Osteoblast (primary cell): ENCODE data around the gene HSD17B8. TPM values are rescaled to one million over a fixed set of nuclear protein-coding genes. Genes with fewer than 3 reads are reported as not detected.

ENCODE experiments used
- DNase-seq: peaks from one replicate; pipeline ENCODE4 v3.0.0; 2011; ENCODE audit warnings: low spot score, mixed read lengths; ENCODE audit not compliant: insufficient read length; ENCODE audit errors: missing footprints
- H2AFZ ChIP-seq: 2 replicates; pipeline ENCODE4 v1.6.0; 2011; ENCODE audit warnings: mild to moderate bottlenecking, low read length
- H3K27ac ChIP-seq: 2 replicates; pipeline ENCODE4 v1.5.1; 2011; ENCODE audit warnings: mild to moderate bottlenecking, low read depth, low read length, moderate library complexity
- H3K27me3 ChIP-seq: 2 replicates; pipeline ENCODE4 v1.6.0; 2012; ENCODE audit warnings: mild to moderate bottlenecking, control low read depth, inconsistent platforms, low read length, moderate library complexity; ENCODE audit not compliant: insufficient read depth
- H3K36me3 ChIP-seq: 2 replicates; pipeline ENCODE4 v1.5.1; 2011; ENCODE audit warnings: mild to moderate bottlenecking, low read length, control low read depth, moderate library complexity; ENCODE audit not compliant: insufficient read depth
- H3K4me1 ChIP-seq: 2 replicates; pipeline ENCODE4 v1.5.1; 2011; ENCODE audit warnings: mild to moderate bottlenecking, low read length, control low read depth, moderate library complexity; ENCODE audit not compliant: insufficient read depth
- H3K4me2 ChIP-seq: 2 replicates; pipeline ENCODE4 v1.6.0; 2011; ENCODE audit warnings: mild to moderate bottlenecking, low read length; ENCODE audit not compliant: insufficient read depth
- H3K4me3 ChIP-seq: fragments of 200-600 bp; sonication (generic); 3 replicates; pipeline ENCODE4 v1.5.1; 2012; ENCODE audit warnings: mild to moderate bottlenecking, low read length, inconsistent platforms; ENCODE audit not compliant: insufficient read depth
- H3K79me2 ChIP-seq: 2 replicates; pipeline ENCODE4 v1.6.0; 2012; ENCODE audit warnings: mild to moderate bottlenecking, low read length, control low read depth, inconsistent platforms; ENCODE audit not compliant: insufficient read depth
- H3K9me3 ChIP-seq: 2 replicates; pipeline ENCODE4 v1.5.1; 2011; ENCODE audit warnings: low read depth, low read length, control low read depth
- H4K20me1 ChIP-seq: 2 replicates; pipeline ENCODE4 v1.6.0; 2012; ENCODE audit warnings: mild to moderate bottlenecking, low read length, control low read depth; ENCODE audit not compliant: insufficient read depth
- total RNA-seq: library from RNA; depleted of rRNA; stranded (reverse); fragments of >200 nt; gene quantifications from 2 replicates; pipeline ENCODE4 v1.2.3, GENCODE V29; 2012
- TF ChIP-seq, protein P1 (sequence below): IDR thresholded peaks from 2 replicates; pipeline ENCODE4 v1.5.1; 2011; ENCODE audit warnings: mild to moderate bottlenecking, low read depth, low read length, moderate library complexity; ENCODE audit errors: extremely low read depth

The HSD17B8 gene
- total RNA-seq, 1 donor = 3.3 TPM

DNA sequence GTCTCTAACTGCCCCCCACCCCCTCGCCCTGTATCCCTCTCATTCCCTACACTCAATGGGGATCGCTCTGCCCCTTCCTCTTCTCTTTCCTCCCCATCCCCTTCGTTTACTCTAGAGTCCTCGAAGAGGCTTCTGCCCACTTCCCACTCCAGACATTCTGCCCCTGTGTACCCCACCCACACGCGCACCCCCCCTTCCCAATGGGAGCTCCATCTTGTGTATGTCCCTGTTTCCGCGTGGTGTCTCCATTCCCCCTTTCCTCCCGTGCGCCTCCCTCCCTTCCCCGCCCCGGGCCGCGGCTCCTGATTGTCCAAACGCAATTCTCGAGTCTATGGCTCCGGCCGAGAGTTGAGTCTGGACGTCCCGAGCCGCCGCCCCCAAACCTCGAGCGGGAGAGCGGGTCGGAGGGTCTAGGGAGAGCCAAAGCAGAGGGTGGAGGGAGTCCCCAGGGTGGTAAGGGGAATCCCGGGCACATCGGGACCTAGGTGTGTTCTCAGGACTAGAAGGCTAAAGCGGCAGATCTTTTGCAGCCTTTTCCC lies 3.2 kb downstream of the HSD17B8 start:
- peak; percentile 95 for DNase-seq
- Histone ChIP-seq H3K4me1 (peaks cover 44% of the 10 kb centered on the region), H4K20me1 (peaks cover 15% of the 10 kb centered on the region), H3K79me2 (peaks cover 26% of the 10 kb centered on the region), H3K36me3 (peaks cover 30% of the 10 kb centered on the region), H3K27me3 (no peaks in the 10 kb centered on the region), H3K4me3 (peak overlapping the region; percentile 90), H3K9me3 (no peaks in the 10 kb centered on the region), H3K27ac (peak overlapping the region; percentile 95), H2AFZ (peak overlapping the region; percentile 66), H3K4me2 (peak overlapping the region; percentile 97)
- TF ChIP-seq, protein P1, sequence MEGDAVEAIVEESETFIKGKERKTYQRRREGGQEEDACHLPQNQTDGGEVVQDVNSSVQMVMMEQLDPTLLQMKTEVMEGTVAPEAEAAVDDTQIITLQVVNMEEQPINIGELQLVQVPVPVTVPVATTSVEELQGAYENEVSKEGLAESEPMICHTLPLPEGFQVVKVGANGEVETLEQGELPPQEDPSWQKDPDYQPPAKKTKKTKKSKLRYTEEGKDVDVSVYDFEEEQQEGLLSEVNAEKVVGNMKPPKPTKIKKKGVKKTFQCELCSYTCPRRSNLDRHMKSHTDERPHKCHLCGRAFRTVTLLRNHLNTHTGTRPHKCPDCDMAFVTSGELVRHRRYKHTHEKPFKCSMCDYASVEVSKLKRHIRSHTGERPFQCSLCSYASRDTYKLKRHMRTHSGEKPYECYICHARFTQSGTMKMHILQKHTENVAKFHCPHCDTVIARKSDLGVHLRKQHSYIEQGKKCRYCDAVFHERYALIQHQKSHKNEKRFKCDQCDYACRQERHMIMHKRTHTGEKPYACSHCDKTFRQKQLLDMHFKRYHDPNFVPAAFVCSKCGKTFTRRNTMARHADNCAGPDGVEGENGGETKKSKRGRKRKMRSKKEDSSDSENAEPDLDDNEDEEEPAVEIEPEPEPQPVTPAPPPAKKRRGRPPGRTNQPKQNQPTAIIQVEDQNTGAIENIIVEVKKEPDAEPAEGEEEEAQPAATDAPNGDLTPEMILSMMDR = no peak

DNA sequence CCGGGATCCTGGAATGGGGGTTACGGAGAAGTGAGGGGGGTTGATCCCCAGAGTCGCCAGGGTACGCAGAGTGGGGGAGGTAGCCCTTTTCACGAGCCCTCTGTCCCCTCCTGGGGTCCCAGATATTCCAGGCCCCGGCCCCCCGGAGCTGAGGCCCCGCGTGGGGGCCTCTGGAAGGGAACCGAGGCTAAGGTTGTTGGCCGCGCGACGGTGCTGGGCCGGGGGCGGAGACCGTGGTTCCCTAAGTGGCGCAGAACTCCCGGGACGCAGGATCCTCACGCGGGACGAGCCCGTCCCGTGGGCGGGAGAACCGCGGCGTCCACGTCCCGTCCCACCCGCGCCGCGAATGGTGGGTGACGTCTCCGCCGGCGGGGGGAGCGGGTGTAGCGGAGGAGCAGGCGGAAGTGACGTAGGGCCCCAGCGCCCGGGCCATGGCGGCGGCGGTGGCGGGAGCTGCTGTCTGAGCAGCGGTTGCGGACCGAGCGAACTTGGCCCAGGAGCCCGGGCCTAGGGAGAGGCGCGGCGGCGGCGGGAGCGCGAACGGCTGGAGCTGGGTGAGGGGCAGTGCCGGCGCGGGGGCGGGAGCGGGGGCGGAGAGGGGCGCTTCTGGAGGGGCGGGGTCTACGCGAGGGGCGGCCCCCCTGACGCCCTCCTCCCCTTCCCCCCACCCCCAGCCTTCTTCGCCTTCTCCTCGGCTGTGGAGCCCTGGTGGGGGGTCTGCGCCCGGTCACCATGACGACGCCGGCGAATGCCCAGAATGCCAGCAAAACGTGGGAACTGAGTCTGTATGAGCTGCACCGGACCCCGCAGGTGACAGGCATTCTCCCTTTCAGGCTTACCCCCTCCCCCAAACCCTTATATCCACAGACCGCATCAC lies 3.9 kb downstream of the HSD17B8 start, which contains the start of gene RING1:
Gene RING1 (plus strand): TSS at position 410 of the 877 bp plus-strand sequence. CDS start 323 bp downstream, at position 733.
- H3K27ac ChIP-seq = peak within 1 kb of the TSS; percentile 95
- peak within 1 kb of the TSS; percentile 97 for H3K4me2 ChIP-seq
- H3K36me3 ChIP-seq = peaks cover 23% of the 10 kb centered on the region
- peaks cover 19% of the 10 kb centered on the region for H3K79me2 ChIP-seq
- H4K20me1 ChIP-seq = peaks cover 8% of the 10 kb centered on the region
- TF ChIP-seq, protein P1 = no peak
- DNase-seq = peak; percentile 100
- H3K4me1 ChIP-seq = peaks cover 38% of the 10 kb centered on the region
- no peaks in the 10 kb centered on the region for H3K9me3 ChIP-seq
- H2AFZ ChIP-seq = peak within 1 kb of the TSS; percentile 66
- H3K27me3 ChIP-seq = no peaks in the 10 kb centered on the region
- H3K4me3 ChIP-seq = peak within 1 kb of the TSS; percentile 90

DNA sequence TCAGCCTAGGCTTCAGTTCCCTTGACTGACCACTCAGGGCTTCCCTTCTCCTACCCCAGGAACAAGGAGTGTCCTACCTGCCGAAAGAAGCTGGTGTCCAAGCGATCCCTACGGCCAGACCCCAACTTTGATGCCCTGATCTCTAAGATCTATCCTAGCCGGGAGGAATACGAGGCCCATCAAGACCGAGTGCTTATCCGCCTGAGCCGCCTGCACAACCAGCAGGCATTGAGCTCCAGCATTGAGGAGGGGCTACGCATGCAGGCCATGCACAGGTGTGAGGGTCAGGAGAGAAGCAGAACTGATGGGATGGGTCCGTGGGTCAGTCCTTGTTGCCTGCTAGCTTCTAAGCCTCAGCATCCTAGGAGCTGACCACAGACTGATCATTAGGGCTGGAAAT lies 5.4 kb downstream of the HSD17B8 start:
- DNase-seq = peak; percentile 73
- Histone ChIP-seq H3K79me2 (peaks cover 10% of the 10 kb centered on the region), H3K27me3 (no peaks in the 10 kb centered on the region)

More for the DNA sequence above, 5.4 kb downstream of the HSD17B8 start:
- H3K27ac ChIP-seq = no peak overlapping the region
- H4K20me1 ChIP-seq = no peaks in the 10 kb centered on the region
- no peak overlapping the region for H3K4me2 ChIP-seq
- no peaks in the 10 kb centered on the region for H3K9me3 ChIP-seq
- TF ChIP-seq, protein P1 = no peak
- H3K4me1 ChIP-seq = peaks cover 32% of the 10 kb centered on the region
- no peak overlapping the region for H2AFZ ChIP-seq
- no peak overlapping the region for H3K4me3 ChIP-seq
- H3K36me3 ChIP-seq = peaks cover 13% of the 10 kb centered on the region
